GM18526 (cell line): ENCODE data around the gene CRTC1.

Experiments used
- POLR2A ChIP-seq: IDR thresholded peaks from 3 replicates; pipeline ENCODE4 v1.6.1; 2011; ENCODE audit not compliant: insufficient read length; ENCODE audit errors: extremely low read depth

The CRTC1 gene

DNA sequence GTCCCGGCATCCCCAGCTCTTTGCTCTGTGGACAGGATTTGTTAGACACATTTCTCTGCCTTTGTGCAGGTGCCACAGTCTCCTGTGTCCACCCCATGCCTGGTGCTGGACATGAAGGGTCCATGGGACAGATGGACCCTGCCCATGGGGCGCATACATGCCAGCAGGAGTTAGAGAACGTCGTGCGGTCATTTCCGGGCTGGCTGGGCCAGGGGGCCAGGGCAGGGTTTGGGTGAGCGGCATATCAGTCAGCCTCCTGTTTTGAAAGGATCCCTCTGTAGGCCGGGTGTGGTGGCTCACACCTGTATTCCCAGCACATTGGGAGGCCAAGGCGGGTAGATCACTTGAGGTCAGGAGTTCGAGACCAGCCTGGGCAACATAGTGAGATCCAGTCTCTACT, 35.7 kb upstream of the CRTC1 start:
- no peak for TF ChIP-seq POLR2A

DNA sequence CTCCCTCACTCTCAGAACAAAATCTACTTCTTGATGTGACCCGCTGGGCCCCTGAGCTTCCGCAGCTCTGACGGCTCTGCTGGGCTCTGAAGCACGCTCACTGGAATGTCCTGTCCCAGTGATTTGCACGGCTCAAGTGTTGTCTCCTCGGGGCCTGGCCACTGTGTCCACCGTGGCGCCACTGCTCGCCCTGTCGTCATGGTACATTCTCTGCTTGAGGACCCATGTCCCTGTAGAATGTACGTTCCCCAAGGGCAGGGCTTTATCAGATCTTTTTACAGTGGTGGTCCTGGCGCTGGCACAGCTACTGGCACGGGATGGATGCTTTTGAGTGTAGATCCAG, 34.5 kb upstream of the CRTC1 start:
- no peak for TF ChIP-seq POLR2A

- TF ChIP-seq POLR2A = no peak
These were observed 34.0 kb upstream of the CRTC1 start for GRCh38 chr19:18649371-18650020.

DNA sequence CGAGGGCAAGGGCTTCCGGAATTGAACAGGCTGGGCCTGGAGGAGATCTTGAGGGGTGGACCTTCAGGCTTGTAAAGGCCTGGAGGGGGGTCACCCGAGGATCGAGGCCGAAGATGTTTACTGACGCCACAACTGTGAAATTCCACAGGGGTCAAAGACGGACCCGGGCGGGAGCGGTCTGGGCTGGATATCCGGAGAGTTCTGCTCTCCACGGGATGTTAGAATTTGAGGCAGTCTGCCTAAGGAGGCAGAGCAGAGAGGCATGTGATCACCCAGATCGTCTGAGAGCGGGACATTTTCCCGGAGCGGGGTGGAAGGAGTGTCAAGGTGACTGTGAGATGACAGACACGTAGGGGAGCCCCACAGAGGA, 33.5 kb upstream of the CRTC1 start:
- no peak for TF ChIP-seq POLR2A

GRCh38 chr19:18650468-18651041, 32.9 kb upstream of the CRTC1 start:
- no peak for TF ChIP-seq POLR2A

- TF ChIP-seq POLR2A = no peak
These were observed 32.2 kb upstream of the CRTC1 start for GRCh38 chr19:18651300-18651699.

- no peak for TF ChIP-seq POLR2A
These were observed 31.7 kb upstream of the CRTC1 start for GRCh38 chr19:18651733-18652132.

- no peak for TF ChIP-seq POLR2A
These were observed 29.6 kb upstream of the CRTC1 start for GRCh38 chr19:18653853-18654252.

- TF ChIP-seq POLR2A = no peak
These were observed 29.0 kb upstream of the CRTC1 start for GRCh38 chr19:18654469-18654868.

DNA sequence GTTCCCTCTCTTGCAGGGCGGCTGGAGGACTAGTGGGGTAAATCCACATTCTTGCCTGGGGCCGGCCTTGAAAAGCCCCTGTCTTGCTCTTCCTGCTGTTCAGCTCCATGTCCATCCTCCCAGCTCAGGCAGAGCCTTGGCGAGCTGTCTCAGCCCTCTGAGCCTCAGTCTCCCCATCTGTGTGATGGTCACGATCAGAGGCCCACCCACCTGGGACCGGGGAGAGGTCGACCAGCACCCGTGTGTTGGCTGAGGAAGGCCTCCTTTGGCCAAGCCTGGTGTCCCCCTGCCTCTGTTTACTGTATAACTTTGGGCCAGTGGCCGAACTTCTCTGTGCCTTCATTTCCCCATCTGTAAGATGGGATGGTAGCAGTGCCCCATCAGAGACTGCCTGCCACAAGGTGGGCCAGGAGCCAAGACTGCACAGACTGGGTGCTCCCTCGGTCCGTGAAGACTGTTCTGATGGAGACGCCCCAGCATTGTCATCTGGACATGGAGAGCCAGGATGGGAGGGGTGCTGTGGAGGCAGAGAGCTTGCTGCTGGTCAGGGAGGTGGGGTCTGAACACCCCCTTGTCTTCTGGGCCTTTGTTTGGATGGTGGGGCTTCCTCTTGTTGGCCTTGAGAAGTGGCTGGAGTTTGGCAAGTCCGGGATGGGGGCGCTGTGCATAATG, 28.2 kb upstream of the CRTC1 start:
- TF ChIP-seq POLR2A = no peak

GRCh38 chr19:18656337-18657086, 27.0 kb upstream of the CRTC1 start:
- no peak for TF ChIP-seq POLR2A

DNA sequence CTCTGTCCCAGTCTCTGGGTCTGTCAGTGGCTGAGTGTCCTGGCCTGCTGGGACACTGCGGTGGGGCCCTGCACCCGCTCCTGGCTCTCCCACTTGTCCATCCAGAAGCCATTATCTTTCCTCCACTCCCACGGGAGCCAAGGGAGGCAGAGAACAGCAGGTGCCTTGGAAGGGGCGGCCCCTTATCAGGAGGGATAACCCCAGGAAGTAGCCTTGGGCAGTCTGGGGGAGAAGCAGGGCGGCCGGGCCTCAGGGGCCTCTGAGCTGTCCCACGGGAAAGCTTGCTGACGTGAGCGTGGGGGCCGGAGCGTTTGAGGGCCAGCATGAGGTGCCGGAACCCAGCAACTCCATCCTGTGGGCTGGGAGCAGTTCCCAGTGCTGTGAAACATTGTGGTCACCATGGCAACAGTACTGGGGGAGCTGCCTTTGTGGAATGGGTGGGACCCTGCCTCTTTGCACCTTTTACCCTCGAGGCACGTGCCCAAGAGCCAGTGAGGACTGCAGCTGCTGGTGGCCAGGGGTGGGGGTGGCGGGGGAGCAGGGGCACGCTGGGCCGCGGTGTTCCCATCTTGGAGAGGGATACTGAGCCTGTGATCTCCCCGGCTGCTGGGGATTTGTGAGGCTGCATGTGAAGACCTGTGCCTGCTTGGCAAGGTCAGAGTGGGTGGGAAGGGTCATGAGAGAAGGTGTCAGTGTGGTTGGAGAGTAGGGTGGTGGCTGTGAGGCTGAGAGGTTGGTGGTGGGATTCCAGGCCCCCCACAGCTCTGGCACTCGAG, 25.7 kb upstream of the CRTC1 start:
- TF ChIP-seq POLR2A = no peak

DNA sequence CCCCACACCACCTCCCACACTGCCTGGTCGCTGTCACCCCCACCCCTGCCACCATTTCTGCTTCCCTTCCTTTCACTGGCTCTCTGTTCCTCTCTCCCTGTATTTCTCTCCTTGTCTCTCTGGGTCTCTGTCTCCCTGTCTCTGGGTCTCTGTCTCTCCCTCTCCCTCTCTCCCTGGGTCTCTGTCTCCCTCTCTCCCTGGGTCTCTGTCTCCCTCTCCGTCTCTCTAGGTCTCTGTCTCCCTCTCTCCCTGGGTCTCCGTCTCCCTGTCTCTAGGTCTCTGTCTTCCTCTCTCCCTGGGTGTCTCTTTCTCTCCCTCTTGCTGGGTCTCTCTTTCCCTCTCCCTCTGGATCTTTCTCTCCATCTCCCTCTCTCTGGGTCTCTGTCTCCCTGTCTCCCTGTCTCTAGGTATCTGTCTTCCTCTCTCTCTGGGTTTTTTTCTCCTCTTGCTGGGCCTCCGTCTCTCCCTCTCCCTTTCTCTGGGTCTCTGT, 25.1 kb upstream of the CRTC1 start:
- TF ChIP-seq POLR2A = no peak

GRCh38 chr19:18659281-18660050, 24.0 kb upstream of the CRTC1 start:
- TF ChIP-seq POLR2A = no peak
